HS-27A (cell line): ENCODE data around the gene C16orf90.
"Not testable (repeated sequence)": the region's sequence is repeated elsewhere in the genome, so short reads cannot be mapped to it uniquely, and the experiment has no call there.

ENCODE experiments used
- DNase-seq: peaks from one replicate; pipeline ENCODE4 v3.0.0-alpha.2; 2012; ENCODE audit warnings: low read depth, missing footprints

The C16orf90 gene

GRCh38 chr16:3511286-3512180 lies 16.2 kb upstream of the C16orf90 start:
- no peak for DNase-seq

GRCh38 chr16:3510416-3510815 lies 15.1 kb upstream of the C16orf90 start:
- DNase-seq: no peak

GRCh38 chr16:3509470-3509928 lies 14.2 kb upstream of the C16orf90 start:
- no peak for DNase-seq

GRCh38 chr16:3508736-3509135 lies 13.4 kb upstream of the C16orf90 start:
- DNase-seq: no peak

- DNase-seq: no peak
Measured at GRCh38 chr16:3503523-3503922, 8.2 kb upstream of the C16orf90 start.

GRCh38 chr16:3501783-3502400 lies 6.6 kb upstream of the C16orf90 start:
- no peak for DNase-seq

- DNase-seq: not testable (repeated sequence)
Measured at GRCh38 chr16:3501412-3501761, 6.1 kb upstream of the C16orf90 start.

- DNase-seq: no peak
Measured at GRCh38 chr16:3498988-3499387, 3.7 kb upstream of the C16orf90 start.

- DNase-seq: no peak
Measured at GRCh38 chr16:3497771-3498170, 2.5 kb upstream of the C16orf90 start.

GRCh38 chr16:3496386-3496785 lies 1.1 kb upstream of the C16orf90 start:
- DNase-seq: no peak

- no peak for DNase-seq
Measured at GRCh38 chr16:3494386-3494973, 809 bp downstream of the C16orf90 start.

GRCh38 chr16:3492356-3492755 lies 2.9 kb downstream of the C16orf90 start:
- DNase-seq: no peak

GRCh38 chr16:3490911-3491629 lies 4.2 kb downstream of the C16orf90 start:
- no peak for DNase-seq

- DNase-seq: no peak
Measured at GRCh38 chr16:3488801-3489200, 6.5 kb downstream of the C16orf90 start.

GRCh38 chr16:3487521-3488410 lies 7.5 kb downstream of the C16orf90 start:
- DNase-seq: no peak

GRCh38 chr16:3486506-3487215 lies 8.6 kb downstream of the C16orf90 start:
- DNase-seq: no peak

GRCh38 chr16:3485821-3486505 lies 9.3 kb downstream of the C16orf90 start:
- no peak for DNase-seq

- DNase-seq: no peak
Measured at GRCh38 chr16:3485097-3485745, 10.1 kb downstream of the C16orf90 start.

GRCh38 chr16:3484318-3485096 lies 10.8 kb downstream of the C16orf90 start:
- no peak for DNase-seq
